Mammary epithelial cell (primary cell): ENCODE data around the gene SLC2A5.

Experiments used
- CTCF ChIP-seq, 2 donors: IDR thresholded peaks in 1 of 2; conservative IDR thresholded peaks in 1 of 2; 2 replicates each; pipeline ENCODE4 v1.5.1; 2011 to 2012; ENCODE audit warnings: inconsistent platforms in 2 of 2, low read length in 2 of 2, mild to moderate bottlenecking in 2 of 2, control low read depth in 1 of 2, low read depth in 1 of 2; ENCODE audit not compliant: insufficient read depth in 1 of 2; ENCODE audit errors: extremely low read depth in 1 of 2
- EZH2 ChIP-seq: IDR thresholded peaks from 2 replicates; pipeline ENCODE4 v1.6.1; 2012; ENCODE audit warnings: low read length, inconsistent platforms, borderline replicate concordance

GRCh38 chr1:9004700-9005394, 64.6 kb downstream of the SLC2A5 start:
- TF ChIP-seq CTCF (conservative IDR thresholded peaks at IDR 0.05 in 1 of 2, IDR thresholded peaks at IDR 0.05 in 1 of 2; ENCODE audit: extremely low read depth in 1 of 2, insufficient read depth in 1 of 2, low read depth in 1 of 2, low read length in 2 of 2): peak; percentile 94
- TF ChIP-seq EZH2: no peak
